Activated CD4-positive, alpha-beta T cell treated with anti-CD3 and anti-CD28 coated beads for 36 hours (primary cell): ENCODE results near the gene PEDS1. TPM values are rescaled to one million over a fixed set of nuclear protein-coding genes. Genes with fewer than 3 reads are reported as not detected.

Source experiments
- total RNA-seq, 2 experiments: library from RNA; stranded (reverse); gene quantifications; one replicate each; pipeline ENCODE4 v1.2.3, GENCODE V29; 2021

PEDS1 gene
- total RNA-seq, 2 experiments from 2014 or later = 13.2 to 16.8 TPM

Other genes with a start within 250 kb of the PEDS1 start
- gene SPATA2, start 238.2 kb downstream of the PEDS1 start, total RNA-seq = 10 to 100 TPM in 1 of 2 experiments, 1 to 10 TPM in 1; 8.7 to 10.1 TPM
- 10 to 100 TPM; 47.5 to 66.6 TPM for gene RNF114, start 217.3 kb downstream of the PEDS1 start, total RNA-seq
- under 1 TPM; 0.25 to 0.34 TPM for gene SNAI1, start 170.7 kb downstream of the PEDS1 start, total RNA-seq
- 100 to 1,000 TPM; 177 to 265 TPM for gene UBE2V1, start 40.6 kb downstream of the PEDS1 start, total RNA-seq
- 10 to 100 TPM; 28.9 to 40.1 TPM for gene CEBPB, start 37.1 kb upstream of the PEDS1 start, total RNA-seq